Right forelimb (tissue), 1 donor: Measurements from ENCODE around the gene DEDD.

Experiments used
- DNase-seq: peaks from one replicate; pipeline ENCODE4 v3.0.0-alpha.2; 2018

The DEDD gene

GRCh38 chr1:161162806-161163205, 30.3 kb upstream of the DEDD start:
- no peak for DNase-seq

GRCh38 chr1:161162052-161162451, 29.6 kb upstream of the DEDD start:
- DNase-seq = no peak

GRCh38 chr1:161161652-161162051, 29.2 kb upstream of the DEDD start:
- DNase-seq = no peak

- no peak for DNase-seq
Observed at GRCh38 chr1:161160671-161161145, 28.2 kb upstream of the DEDD start.

- DNase-seq = no peak
Observed at GRCh38 chr1:161159913-161160243, 27.4 kb upstream of the DEDD start.

- peak; percentile 95 for DNase-seq
Observed at GRCh38 chr1:161159087-161159912, 26.8 kb upstream of the DEDD start, which contains the start of gene USP21. TSS of gene USP21 (plus strand) at chr1:161159500. CDS start at chr1:161160641, 1,141 bp downstream.

GRCh38 chr1:161158316-161159010, 26.0 kb upstream of the DEDD start:
- DNase-seq = no peak

- DNase-seq = no peak
Observed at GRCh38 chr1:161157867-161158266, 25.4 kb upstream of the DEDD start.

- peak; percentile 87 for DNase-seq
Observed at GRCh38 chr1:161153682-161154337, 21.3 kb upstream of the DEDD start, which contains the start of gene UFC1. TSS of gene UFC1 (plus strand) at chr1:161153978. CDS start at chr1:161153998, 20 bp downstream.

- DNase-seq = no peak
Observed at GRCh38 chr1:161153176-161153575, 20.7 kb upstream of the DEDD start.

- no peak for DNase-seq
Observed at GRCh38 chr1:161145832-161146231, 13.4 kb upstream of the DEDD start.

GRCh38 chr1:161140755-161141400, 8.4 kb upstream of the DEDD start:
- no peak for DNase-seq

GRCh38 chr1:161139766-161140165, 7.3 kb upstream of the DEDD start:
- DNase-seq = no peak

GRCh38 chr1:161138431-161138830, 6.0 kb upstream of the DEDD start:
- no peak for DNase-seq

GRCh38 chr1:161137881-161138280, 5.4 kb upstream of the DEDD start:
- DNase-seq = no peak

GRCh38 chr1:161133220-161133740, 813 bp upstream of the DEDD start:
- no peak for DNase-seq

- no peak for DNase-seq
Observed at GRCh38 chr1:161131523-161132409, 701 bp downstream of the DEDD start.

- no peak for DNase-seq
Observed at GRCh38 chr1:161130266-161130665, 2.2 kb downstream of the DEDD start.

- no peak for DNase-seq
Observed at GRCh38 chr1:161128591-161129420, 3.7 kb downstream of the DEDD start.

GRCh38 chr1:161127649-161128048, 4.8 kb downstream of the DEDD start:
- DNase-seq = no peak

GRCh38 chr1:161122967-161123366, 9.5 kb downstream of the DEDD start:
- DNase-seq = no peak
